HG03565 (cell line): ENCODE data around the gene PLCH1.
"Not testable (repeated sequence)": the region's sequence is repeated elsewhere in the genome, so short reads cannot be mapped to it uniquely, and the experiment has no call there.

Experiments
- ATAC-seq: cut with Tn5 transposase; IDR thresholded peaks from one replicate; pipeline ENCODE4 v1.9.1; 2021; ENCODE audit warnings: mild to moderate bottlenecking, moderate library complexity; ENCODE audit not compliant: unreplicated experiment

The PLCH1 gene

GRCh38 chr3:155651489-155652218 lies 93.2 kb downstream of the PLCH1 start:
- no peak for ATAC-seq

- no peak for ATAC-seq
Observed at GRCh38 chr3:155648013-155648591, 96.8 kb downstream of the PLCH1 start.

GRCh38 chr3:155647206-155647605 lies 97.7 kb downstream of the PLCH1 start:
- no peak for ATAC-seq

- no peak for ATAC-seq
Observed at GRCh38 chr3:155646669-155647068, 98.2 kb downstream of the PLCH1 start.

- ATAC-seq, result no peak
Observed at GRCh38 chr3:155646128-155646527, 98.7 kb downstream of the PLCH1 start.

- no peak for ATAC-seq
Observed at GRCh38 chr3:155643581-155644165, 101.2 kb downstream of the PLCH1 start.

- no peak for ATAC-seq
Observed at GRCh38 chr3:155641956-155642355, 102.9 kb downstream of the PLCH1 start.

GRCh38 chr3:155640098-155640497 lies 104.8 kb downstream of the PLCH1 start:
- no peak for ATAC-seq

- no peak for ATAC-seq
Observed at GRCh38 chr3:155639462-155640055, 105.3 kb downstream of the PLCH1 start.

- ATAC-seq, result not testable (repeated sequence)
Observed at GRCh38 chr3:155638461-155638860, 106.4 kb downstream of the PLCH1 start.

GRCh38 chr3:155637567-155637966 lies 107.3 kb downstream of the PLCH1 start:
- ATAC-seq, result no peak

GRCh38 chr3:155635056-155635455 lies 109.8 kb downstream of the PLCH1 start:
- ATAC-seq, result no peak

- no peak for ATAC-seq
Observed at GRCh38 chr3:155634121-155634719, 110.7 kb downstream of the PLCH1 start.

- ATAC-seq, result no peak
Observed at GRCh38 chr3:155631323-155632019, 113.4 kb downstream of the PLCH1 start.

- no peak for ATAC-seq
Observed at GRCh38 chr3:155629556-155629955, 115.3 kb downstream of the PLCH1 start.

GRCh38 chr3:155629056-155629455 lies 115.8 kb downstream of the PLCH1 start:
- ATAC-seq, result no peak

GRCh38 chr3:155622647-155623046 lies 122.2 kb downstream of the PLCH1 start:
- ATAC-seq, result not testable (repeated sequence)

GRCh38 chr3:155620552-155620951 lies 124.3 kb downstream of the PLCH1 start:
- ATAC-seq, result not testable (repeated sequence)

- ATAC-seq, result no peak
Observed at GRCh38 chr3:155619118-155619915, 125.6 kb downstream of the PLCH1 start.

- ATAC-seq, result no peak
Observed at GRCh38 chr3:155618543-155618942, 126.3 kb downstream of the PLCH1 start.
